GM12892 (cell line): Measurements from ENCODE around the gene NPAS3.

Experiments used
- POLR2A ChIP-seq: IDR thresholded peaks from 2 replicates; pipeline ENCODE4 v1.6.1; 2011; ENCODE audit warnings: low read depth, low read length, control low read depth
- POLR2AphosphoS5 ChIP-seq: IDR thresholded peaks from 2 replicates; pipeline ENCODE4 v1.6.1; 2011; ENCODE audit warnings: low read depth, low read length, control low read depth

DNA sequence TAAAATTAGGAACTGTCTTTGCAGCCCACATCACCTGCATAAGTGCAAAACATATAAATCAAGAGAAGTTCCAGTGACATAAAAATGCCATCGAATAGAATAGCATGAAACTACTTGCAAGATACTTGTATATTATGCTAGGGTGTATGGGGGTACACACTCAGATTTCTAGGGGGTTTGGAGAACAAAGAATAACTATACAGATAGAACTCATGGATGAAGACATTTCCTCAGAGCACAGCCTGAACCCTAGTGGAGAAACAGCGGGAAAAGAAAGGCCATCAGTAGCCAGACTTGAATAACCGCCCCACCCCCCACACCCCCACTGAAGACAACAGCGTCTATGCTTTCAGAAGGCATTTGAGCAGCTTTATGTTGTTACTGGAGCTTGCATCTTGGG, 425.8 kb downstream of the NPAS3 start:
- TF ChIP-seq POLR2AphosphoS5 (no peak), POLR2A (no peak)
